Omental fat pad (tissue), 4 donors: ENCODE measurements around the gene KLHL8. TPM values are rescaled to one million over a fixed set of nuclear protein-coding genes. Genes with fewer than 3 reads are reported as not detected.
"Not testable (repeated sequence)": the region's sequence is repeated elsewhere in the genome, so short reads cannot be mapped to it uniquely, and the experiment has no call there.

Source experiments
- ATAC-seq: fragments of 150-250 bp; one replicate; pipeline ENCODE4 v1.9.1; 2016; ENCODE audit warnings: mild to moderate bottlenecking, moderate library complexity; ENCODE audit not compliant: low FRiP score
- DNase-seq: peaks from one replicate; pipeline ENCODE4 v3.0.0-alpha.2; 2019; ENCODE audit warnings: low spot score
- CTCF ChIP-seq, 3 donors: fragments of 450-650 bp; IDR thresholded peaks; one replicate each; pipeline ENCODE4 v1.5.1; 2016 to 2017; ENCODE audit warnings: antibody characterized with exemption in 3 of 3, mild to moderate bottlenecking in 3 of 3, moderate library complexity in 2 of 3
- total RNA-seq, 4 donors: library from RNA; depleted of rRNA; stranded (reverse); fragments of >200 nt; gene quantifications; one replicate each; pipeline ENCODE4 v1.1.0, GENCODE V29; 2016

The KLHL8 gene
- total RNA-seq, 4 donors from 2014 or later, result 8.4 to 12.1 (median 10.4) TPM

- DNase-seq, result no peak
Measured at GRCh38 chr4:87229979-87230378, 9.6 kb upstream of the KLHL8 start.

DNA sequence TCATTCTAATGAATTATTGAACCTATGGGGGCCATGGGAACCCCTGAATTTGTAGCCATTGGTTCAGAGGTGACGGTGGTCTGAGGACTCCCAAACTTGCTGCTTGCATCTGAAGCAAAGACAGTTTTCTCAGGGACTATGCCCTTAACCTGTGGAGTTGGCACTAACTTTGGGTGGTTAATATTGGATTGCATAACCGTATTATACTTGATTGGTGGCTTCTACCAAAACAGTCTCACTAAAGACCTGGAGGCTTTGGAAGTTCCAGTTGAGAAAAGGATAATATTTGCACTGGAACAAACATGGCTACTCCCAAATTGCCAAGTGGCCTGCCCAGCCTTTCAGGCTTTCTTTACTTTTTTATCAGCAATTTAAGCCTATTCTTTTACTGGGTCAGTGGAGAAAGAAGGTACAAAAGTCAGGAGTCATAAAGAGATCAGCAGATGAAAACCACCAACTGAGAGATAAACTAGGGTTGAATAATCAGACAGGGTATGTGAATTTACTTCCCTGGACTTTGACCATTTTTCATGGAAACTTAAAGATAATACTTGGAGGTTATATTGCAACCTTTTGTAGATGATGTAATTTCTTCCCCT lies 7.9 kb upstream of the KLHL8 start:
- TF ChIP-seq CTCF (IDR thresholded peaks at IDR 0.05), result no peak
- no peak for ATAC-seq
- no peak for DNase-seq

More at GRCh38 chr4:87229979-87230378, 9.6 kb upstream of the KLHL8 start:
- no peak for ATAC-seq
- TF ChIP-seq CTCF (IDR thresholded peaks at IDR 0.05), result no peak

DNA sequence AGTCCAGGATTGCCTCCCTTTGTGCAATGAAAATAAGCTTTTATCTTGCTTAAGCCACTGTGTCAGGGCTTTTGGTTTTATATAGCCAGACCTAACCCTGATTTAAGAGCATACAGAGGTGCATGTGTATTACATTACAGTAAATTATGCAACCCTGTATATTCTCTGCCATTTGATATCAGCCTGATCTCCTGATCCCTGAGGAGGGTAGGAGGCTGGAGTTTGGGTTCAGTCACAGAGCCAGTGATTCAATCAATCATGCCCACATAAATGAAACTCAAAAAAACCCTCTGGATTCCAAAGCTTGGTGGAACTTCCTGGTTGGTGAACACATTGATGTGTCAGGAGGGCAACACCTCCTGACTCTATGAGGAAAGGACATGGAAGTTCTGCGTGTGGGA lies 7.3 kb upstream of the KLHL8 start:
- no peak for TF ChIP-seq CTCF (IDR thresholded peaks at IDR 0.05)
- ATAC-seq (no peak), DNase-seq (no peak)

- DNase-seq (no peak), ATAC-seq (no peak)
- TF ChIP-seq CTCF (IDR thresholded peaks at IDR 0.05), result no peak
Measured at GRCh38 chr4:87225936-87226335, 5.5 kb upstream of the KLHL8 start.

GRCh38 chr4:87224141-87224923 lies 3.9 kb upstream of the KLHL8 start:
- DNase-seq (no peak), ATAC-seq (no peak)
- TF ChIP-seq CTCF (IDR thresholded peaks at IDR 0.05), result no peak

GRCh38 chr4:87219632-87220093 lies 755 bp downstream of the KLHL8 start:
- ATAC-seq (peak; percentile 52), DNase-seq (no peak)
- TF ChIP-seq CTCF (IDR thresholded peaks at IDR 0.05), result no peak

DNA sequence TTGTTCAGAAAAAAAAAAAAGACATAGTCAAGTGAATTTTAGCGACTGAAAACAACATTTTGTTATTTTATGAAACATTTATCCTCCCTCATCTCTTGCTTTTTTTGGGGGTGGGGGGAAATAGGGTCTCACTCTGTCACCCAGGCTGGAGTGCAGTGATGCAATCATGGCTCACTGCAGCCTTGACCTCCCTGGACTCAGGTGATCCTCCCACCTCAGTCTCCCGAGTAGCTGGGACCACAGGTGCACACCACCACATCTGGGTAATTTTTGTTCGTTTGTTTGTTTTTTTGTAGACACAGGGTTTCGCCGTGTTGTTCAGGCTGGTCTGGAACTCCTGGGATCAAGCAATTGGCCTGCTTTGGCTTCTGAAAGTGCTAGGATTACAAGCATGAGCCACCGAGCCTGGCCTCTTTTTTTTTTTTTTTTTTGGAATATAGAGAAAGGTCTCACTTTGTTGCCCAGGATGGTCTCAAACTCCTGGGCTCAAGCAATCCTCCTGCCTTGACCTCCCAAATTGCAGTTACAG lies 3.1 kb downstream of the KLHL8 start:
- not testable (repeated sequence) for DNase-seq, ATAC-seq
